Measurements from ENCODE around the gene PNMT.

The PNMT gene

GRCh38 chr17:39699818-39700147, 31.5 kb downstream of the PNMT start, which contains the start of gene ERBB2 (continued):
- TF ChIP-seq ELK4 (IDR thresholded peaks at IDR 0.05; ENCODE audit: borderline replicate concordance, low read depth, low read length) (no peak), ZNF311 (tag by site-specific recombination; IDR thresholded peaks at IDR 0.05; ENCODE audit: borderline replicate concordance) (no peak), TSHZ1 (tag by site-specific recombination; IDR thresholded peaks at IDR 0.05; ENCODE audit: borderline replicate concordance) (no peak), ZNF433 (tag by site-specific recombination; IDR thresholded peaks at IDR 0.05; ENCODE audit: low read depth) (no peak), KLF10 (tag by site-specific recombination; IDR thresholded peaks at IDR 0.05) (no peak), ZNF664 (tag by site-specific recombination; IDR thresholded peaks at IDR 0.05) (no peak), ZNF138 (tag by site-specific recombination; IDR thresholded peaks at IDR 0.05; ENCODE audit: borderline replicate concordance) (no peak), ZNF561 (tag by site-specific recombination; IDR thresholded peaks at IDR 0.05; ENCODE audit: borderline replicate concordance) (peak; percentile 86), ZNF280C (tag by site-specific recombination; IDR thresholded peaks at IDR 0.05) (no peak), ZNF837 (tag by site-specific recombination; IDR thresholded peaks at IDR 0.05) (no peak), ZNF501 (tag by site-specific recombination; IDR thresholded peaks at IDR 0.05) (no peak), ZNF629 (tag by site-specific recombination; IDR thresholded peaks at IDR 0.05) (no peak), MYNN (tag by site-specific recombination; IDR thresholded peaks at IDR 0.05; ENCODE audit: borderline replicate concordance) (no peak), ZNF518A (tag by site-specific recombination; conservative IDR thresholded peaks at IDR 0.05; ENCODE audit: low read depth) (no peak), ZNF776 (tag by site-specific recombination; IDR thresholded peaks at IDR 0.05; ENCODE audit: borderline replicate concordance) (no peak), ZNF223 (tag by site-specific recombination; IDR thresholded peaks at IDR 0.05) (no peak), ZNF654 (tag by site-specific recombination; IDR thresholded peaks at IDR 0.05; ENCODE audit: low read depth) (no peak), ZNF362 (tag by site-specific recombination; IDR thresholded peaks at IDR 0.05) (no peak), ZNF473 (tag by site-specific recombination; IDR thresholded peaks at IDR 0.05) (no peak), ZNF707 (tag by site-specific recombination; IDR thresholded peaks at IDR 0.05) (no peak), ZNF23 (tag by site-specific recombination; IDR thresholded peaks at IDR 0.05; ENCODE audit: borderline replicate concordance) (no peak), PATZ1 (tag by site-specific recombination; IDR thresholded peaks at IDR 0.05) (peak; percentile 48; the same call in 1 of the 2 replicates), ZNF555 (tag by site-specific recombination; conservative IDR thresholded peaks at IDR 0.05) (no peak), ZNF639 (tag by site-specific recombination; IDR thresholded peaks at IDR 0.05) (no peak)
